ENCODE measurements around the gene SH3PXD2A. TPM values are rescaled to one million over a fixed set of nuclear protein-coding genes. Genes with fewer than 3 reads are reported as not detected.

SH3PXD2A gene
- total and polyA plus RNA-seq, 7 donors, result 3.0 to 57.7 (median 10.6) TPM

DNA sequence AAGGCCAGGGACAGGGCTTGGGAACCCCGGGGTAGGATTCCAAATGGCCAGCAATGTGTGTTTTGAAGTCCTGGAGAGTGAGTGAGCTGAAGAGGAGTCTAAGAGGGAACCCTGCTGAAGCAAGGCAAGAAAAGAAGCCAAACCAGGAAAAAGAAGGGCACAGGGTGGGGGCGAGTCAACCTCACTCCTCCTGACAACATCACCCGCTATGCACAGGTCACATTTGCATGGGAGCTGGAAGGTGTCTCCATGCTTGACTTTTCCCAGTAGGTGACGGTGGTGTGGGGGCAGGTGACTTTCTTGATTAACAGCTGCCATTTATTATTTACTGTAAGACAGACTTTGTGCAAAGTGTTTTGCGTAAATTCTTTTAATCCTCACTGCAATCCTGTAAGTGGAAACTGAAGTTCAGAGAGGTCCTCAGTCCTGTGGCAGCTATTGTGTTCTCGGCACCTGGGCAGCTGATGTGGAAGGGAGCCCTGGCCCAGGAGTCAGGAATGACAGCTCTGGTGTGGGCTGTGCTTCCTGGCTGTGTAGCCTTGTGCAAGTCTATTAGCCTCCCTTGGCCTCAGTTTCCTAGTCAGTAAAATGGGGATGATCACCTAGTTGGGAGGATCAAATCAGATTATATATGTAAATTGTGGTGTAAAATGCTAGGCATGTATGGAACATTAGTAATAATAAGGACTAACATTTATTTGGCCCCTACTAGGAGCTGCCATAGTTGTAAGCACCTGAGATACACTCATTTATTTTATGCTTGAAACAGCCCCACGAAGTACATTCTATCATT is 90.9 kb downstream of the SH3PXD2A start:
- no peaks in the 10 kb centered on the region for H3K9me3 ChIP-seq
- TF ChIP-seq, protein P1, sequence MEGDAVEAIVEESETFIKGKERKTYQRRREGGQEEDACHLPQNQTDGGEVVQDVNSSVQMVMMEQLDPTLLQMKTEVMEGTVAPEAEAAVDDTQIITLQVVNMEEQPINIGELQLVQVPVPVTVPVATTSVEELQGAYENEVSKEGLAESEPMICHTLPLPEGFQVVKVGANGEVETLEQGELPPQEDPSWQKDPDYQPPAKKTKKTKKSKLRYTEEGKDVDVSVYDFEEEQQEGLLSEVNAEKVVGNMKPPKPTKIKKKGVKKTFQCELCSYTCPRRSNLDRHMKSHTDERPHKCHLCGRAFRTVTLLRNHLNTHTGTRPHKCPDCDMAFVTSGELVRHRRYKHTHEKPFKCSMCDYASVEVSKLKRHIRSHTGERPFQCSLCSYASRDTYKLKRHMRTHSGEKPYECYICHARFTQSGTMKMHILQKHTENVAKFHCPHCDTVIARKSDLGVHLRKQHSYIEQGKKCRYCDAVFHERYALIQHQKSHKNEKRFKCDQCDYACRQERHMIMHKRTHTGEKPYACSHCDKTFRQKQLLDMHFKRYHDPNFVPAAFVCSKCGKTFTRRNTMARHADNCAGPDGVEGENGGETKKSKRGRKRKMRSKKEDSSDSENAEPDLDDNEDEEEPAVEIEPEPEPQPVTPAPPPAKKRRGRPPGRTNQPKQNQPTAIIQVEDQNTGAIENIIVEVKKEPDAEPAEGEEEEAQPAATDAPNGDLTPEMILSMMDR (IDR thresholded peaks at IDR 0.05), result no peak
- intact Hi-C loops (cut with DNase I), result no loop called here
- H3K4me1 ChIP-seq, result peaks cover 61% of the 10 kb centered on the region
- no peak overlapping the region for H3K27ac ChIP-seq
- no peak overlapping the region for H3K4me3 ChIP-seq
- no peak for DNase-seq
- H3K27me3 ChIP-seq (ENCODE audit: insufficient read depth in 3 of 3, low read length in 2 of 3), result no peaks in the 10 kb centered on the region
- 81 to 83% (median 82%) methylated on average over 7 of the region's 7 CpGs for WGBS, 3 donors
- H3K36me3 ChIP-seq (ENCODE audit: insufficient read depth in 1 of 2, low read depth in 1 of 2), result no peaks in the 10 kb centered on the region
- no peak for ATAC-seq

GRCh38 chr10:103763374-103764202 is 91.8 kb downstream of the SH3PXD2A start:
- no peak for ATAC-seq
- Histone ChIP-seq H3K9me3 (no peaks in the 10 kb centered on the region), H3K27ac (peak overlapping the region; percentile 99), H3K4me1 (peaks cover 69% of the 10 kb centered on the region), H3K27me3 (ENCODE audit: insufficient read depth in 3 of 3, low read length in 2 of 3) (no peaks in the 10 kb centered on the region), H3K36me3 (ENCODE audit: insufficient read depth in 1 of 2, low read depth in 1 of 2) (no peaks in the 10 kb centered on the region), H3K4me3 (no peak overlapping the region)
- TF ChIP-seq, protein P1 (IDR thresholded peaks at IDR 0.05), result no peak
- intact Hi-C loops (cut with DNase I), result no loop called here
- DNase-seq, result no peak
- 78 to 85% (median 84%) methylated on average over 7 of the region's 7 CpGs for WGBS, 3 donors

DNA sequence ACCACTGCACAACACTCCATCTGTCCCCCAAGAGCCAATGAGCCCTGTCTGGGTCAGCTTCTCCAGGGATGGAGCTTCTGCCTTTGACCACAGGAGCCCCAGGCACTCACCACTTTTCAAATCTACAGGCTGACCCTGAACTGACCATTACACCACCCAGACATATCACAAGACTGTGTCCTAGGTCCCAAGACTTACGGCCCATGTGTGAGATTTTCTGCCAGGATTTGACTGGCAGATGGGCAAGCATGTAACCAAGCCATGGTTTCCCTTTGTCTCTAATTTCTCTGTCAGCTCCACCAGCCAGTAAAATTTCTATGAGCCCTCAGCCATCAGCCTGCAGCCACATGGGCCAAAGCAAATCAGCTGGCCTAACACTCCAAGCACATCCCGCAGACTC is 92.5 kb downstream of the SH3PXD2A start:
- Histone ChIP-seq H3K27ac (peak overlapping the region; percentile 99), H3K36me3 (ENCODE audit: insufficient read depth in 1 of 2, low read depth in 1 of 2) (no peaks in the 10 kb centered on the region), H3K4me1 (peaks cover 76% of the 10 kb centered on the region), H3K4me3 (no peak overlapping the region), H3K27me3 (ENCODE audit: insufficient read depth in 3 of 3, low read length in 2 of 3) (no peaks in the 10 kb centered on the region), H3K9me3 (no peaks in the 10 kb centered on the region)
- ATAC-seq (peak in 1 of 4 donors; percentile 14), DNase-seq (no peak)
- intact Hi-C loops (cut with DNase I), result no loop called here
- TF ChIP-seq, protein P1 (IDR thresholded peaks at IDR 0.05), result no peak
- WGBS, 3 donors, result 38 to 64% (median 39%) methylated on average over 2 of the region's 2 CpGs

- Histone ChIP-seq H3K36me3 (ENCODE audit: insufficient read depth in 1 of 2, low read depth in 1 of 2) (no peaks in the 10 kb centered on the region), H3K27ac (peak overlapping the region; percentile 99), H3K9me3 (no peaks in the 10 kb centered on the region), H3K27me3 (ENCODE audit: insufficient read depth in 3 of 3, low read length in 2 of 3) (no peaks in the 10 kb centered on the region), H3K4me3 (no peak overlapping the region), H3K4me1 (peaks cover 83% of the 10 kb centered on the region)
- TF ChIP-seq, protein P1 (IDR thresholded peaks at IDR 0.05), result no peak
- 92 to 94% (median 93%) methylated on average over 4 of the region's 4 CpGs for WGBS, 3 donors
- DNase-seq, result no peak
- ATAC-seq, result no peak
- intact Hi-C loops (cut with DNase I), result no loop called here
These were observed 93.2 kb downstream of the SH3PXD2A start for GRCh38 chr10:103762162-103762561.
